Limb (tissue), 2 donors: ENCODE data around the gene MRPS18B.
"Not testable (repeated sequence)": the region's sequence is repeated elsewhere in the genome, so short reads cannot be mapped to it uniquely, and the experiment has no call there.

Experiments
- DNase-seq, 2 donors: peaks; one replicate each; pipeline ENCODE4 v3.0.0-alpha.2; 2016; ENCODE audit errors: extremely low spot score in 2 of 2

The MRPS18B gene

DNA sequence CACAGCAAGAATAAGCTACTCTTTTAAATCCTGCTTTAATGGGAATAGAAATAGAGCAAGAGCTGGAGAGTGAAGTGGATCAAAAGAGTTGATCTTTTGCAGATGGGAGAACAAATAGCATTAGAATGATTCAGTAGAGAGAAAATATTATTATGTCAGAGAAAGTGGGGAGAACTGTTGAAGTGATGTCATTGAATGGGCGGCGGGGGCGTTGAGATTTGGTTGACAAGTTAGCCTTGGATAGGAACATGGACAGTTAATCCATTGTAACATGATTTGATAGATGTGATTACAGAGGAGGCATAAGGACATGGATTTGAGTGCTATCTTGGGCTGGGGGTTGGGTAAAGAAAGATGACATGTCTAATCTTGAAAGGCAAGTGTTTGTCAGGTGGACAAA lies 18.2 kb downstream of the MRPS18B start:
- DNase-seq: no peak

DNA sequence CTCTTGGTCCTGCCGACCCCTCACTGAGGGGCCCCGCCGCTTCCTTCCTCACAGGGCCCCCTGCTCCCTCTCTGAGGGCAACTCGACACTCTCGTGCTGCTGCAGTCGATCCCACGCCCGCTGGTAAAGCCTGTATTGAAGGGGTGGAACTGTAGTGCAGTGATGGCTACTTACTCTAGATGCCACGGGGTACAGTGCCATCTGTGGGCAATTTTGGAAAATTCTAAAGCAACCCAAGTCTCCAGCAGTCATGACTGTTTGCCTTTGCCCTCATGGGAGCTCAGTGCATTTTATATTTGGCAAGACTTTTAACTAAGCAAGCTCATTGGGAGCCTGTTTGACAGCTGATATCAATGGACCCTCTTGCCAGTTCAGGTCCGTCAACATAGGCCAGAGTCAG lies 22.8 kb downstream of the MRPS18B start:
- DNase-seq: no peak

DNA sequence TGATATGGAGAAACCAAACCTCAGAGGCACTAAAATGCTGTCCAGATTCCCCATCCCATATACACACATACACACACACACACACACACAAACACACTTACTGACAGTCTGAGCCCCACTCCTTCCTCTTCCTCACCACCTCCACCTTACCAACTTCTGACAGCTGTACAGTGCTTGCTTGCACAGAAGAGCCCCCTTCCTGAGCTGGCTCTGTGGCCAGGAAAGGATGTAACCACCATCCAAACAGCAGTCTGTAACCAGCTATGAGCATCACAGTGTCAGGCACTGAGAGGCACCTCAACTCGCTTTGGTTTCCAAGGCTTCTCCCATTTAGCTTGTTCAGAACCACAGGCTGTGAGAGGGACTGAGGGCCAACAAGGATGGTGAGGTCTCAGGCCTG lies 23.4 kb downstream of the MRPS18B start:
- DNase-seq: no peak

DNA sequence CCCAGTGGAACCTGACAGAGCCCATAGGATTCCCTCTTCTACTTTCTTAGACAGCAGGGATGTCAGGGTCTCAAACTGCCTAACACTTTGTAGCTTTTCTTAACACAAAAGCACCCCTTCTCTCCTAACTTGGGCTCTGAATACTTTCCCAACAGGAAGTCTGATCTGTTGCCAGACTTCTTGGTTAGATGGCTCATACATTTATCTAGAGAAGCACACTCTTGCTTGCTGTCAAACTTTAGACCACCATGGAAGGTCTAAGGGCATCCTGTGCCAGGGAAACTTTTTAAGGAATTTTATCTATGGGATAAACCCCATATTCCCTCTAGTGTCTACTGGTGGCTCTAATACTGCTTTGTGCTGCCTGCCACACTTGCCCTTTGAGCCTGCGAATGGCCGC lies 26.0 kb downstream of the MRPS18B start:
- no peak for DNase-seq

DNA sequence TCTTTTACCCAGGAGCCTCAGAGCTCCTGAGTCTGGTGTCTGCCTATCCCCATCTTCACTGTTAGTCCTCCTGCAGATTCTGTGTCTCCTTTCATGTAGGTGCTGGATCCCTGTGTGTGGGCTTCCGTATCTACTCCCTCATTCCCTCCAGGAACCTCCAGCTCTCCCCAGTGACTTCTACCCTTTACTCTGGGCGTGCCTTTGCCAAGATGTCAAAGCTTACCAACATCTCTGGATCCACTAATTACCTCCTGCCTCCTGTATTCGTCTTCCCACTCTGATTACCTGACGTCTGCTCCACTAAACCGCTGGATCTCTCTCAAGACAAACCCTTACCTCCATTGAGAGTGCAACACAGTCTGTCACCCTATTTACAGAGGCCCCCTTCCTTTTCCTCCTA lies 27.1 kb downstream of the MRPS18B start:
- DNase-seq: no peak

DNA sequence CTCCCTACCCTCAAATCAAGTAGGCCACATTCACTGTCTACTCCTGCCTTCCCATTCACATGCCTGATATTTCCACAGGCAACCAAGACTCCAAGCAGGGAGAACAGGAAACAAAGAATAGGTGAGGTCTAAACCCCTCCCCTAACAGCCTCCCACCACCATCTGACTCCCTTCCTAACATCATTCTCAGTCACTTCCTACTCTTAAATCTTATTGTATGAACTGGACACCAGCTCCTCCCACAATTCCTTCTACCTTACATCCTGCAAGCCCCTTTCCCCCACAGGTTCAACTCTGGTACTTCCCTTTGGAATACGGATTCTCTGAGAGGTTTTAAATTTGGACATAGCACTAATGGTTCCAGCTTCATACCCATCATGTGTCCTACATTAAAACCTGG lies 28.3 kb downstream of the MRPS18B start:
- no peak for DNase-seq

DNA sequence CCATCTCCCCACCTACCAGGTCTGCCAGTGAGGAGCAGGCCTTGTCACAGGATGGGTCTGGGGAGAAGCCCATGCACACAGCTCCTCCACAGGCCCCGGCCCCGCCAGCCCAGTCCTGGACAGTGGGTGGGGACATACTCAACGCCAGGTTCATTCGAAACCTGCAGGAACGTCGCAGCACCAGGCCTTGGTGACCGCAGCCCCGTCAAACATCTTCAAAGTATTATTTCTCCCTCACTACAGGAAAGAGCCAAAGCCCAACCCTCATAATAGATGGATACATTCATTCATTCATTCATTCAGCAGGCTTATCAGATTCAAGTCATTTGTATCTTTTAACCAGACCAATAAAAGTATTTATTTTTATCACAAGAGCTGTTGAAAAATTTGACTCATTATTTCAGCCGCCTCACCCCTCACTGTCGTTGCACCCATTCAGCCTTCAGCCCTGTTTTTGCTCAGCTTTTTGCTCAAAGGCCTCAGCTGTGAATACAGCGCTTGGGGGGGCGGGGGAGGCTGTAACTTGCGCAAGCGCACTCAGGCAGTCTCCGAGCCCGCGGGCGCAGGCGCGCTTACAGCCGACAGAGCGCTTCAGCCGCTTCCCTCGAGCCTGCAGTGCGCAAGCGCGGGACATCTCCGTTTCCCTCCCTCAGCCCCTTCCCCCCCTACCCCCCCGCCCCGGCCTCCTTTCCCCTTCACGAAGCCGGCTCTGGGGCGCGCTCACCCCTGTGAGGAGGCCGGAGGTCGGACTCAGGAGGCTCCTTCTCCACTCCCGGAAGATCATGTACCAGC lies 29.0 kb downstream of the MRPS18B start, which contains the start of gene C6orf136:
Gene C6orf136 (plus strand): TSS at position 684 of the 792 bp plus-strand sequence. CDS start 99 bp downstream, at position 783.
- peak; percentile 95 for DNase-seq

DNA sequence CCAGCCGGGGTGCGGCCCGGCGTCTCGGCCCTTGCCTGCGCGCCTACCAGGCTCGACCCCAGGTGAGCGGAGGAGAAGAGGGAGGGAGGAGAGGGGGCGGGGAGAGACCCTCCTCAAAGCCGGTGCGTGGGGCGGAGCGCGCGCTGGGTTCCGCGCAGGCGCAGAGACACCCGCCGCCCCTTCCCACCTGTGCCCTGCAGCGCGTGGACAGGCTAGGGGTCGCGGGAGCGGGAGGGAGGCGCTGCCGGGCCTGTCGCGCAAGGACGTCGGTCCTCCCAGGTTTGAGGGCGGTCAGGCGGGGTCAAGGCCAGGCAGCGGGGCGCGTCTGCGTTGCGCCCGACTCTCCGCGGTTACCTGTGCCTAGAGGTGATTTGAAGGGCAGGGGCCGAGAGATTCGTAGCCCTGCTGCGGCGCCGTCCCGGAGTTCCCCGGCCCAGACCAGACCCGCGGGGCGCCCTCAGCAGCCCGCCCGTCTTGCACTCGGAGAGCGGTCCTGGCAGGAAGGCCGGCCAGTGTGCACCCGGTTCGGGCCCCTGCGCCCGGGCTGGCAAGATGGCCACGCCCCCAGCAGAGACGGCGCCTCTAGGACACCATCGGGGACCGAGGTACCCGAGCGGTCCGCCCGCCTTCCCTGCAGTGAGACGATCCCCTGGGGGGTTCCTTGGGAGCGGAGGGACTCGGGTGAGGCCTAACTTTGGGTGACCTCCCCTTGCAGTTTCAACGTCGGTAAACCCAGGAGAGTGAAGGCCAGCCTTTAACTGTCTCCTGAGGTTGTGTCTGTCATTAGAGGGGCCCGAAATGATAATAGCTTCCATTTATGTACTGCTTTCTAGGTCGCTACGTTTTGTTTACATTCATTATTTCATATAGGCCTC lies 29.8 kb downstream of the MRPS18B start:
- DNase-seq: peak; percentile 77 to 80

DNA sequence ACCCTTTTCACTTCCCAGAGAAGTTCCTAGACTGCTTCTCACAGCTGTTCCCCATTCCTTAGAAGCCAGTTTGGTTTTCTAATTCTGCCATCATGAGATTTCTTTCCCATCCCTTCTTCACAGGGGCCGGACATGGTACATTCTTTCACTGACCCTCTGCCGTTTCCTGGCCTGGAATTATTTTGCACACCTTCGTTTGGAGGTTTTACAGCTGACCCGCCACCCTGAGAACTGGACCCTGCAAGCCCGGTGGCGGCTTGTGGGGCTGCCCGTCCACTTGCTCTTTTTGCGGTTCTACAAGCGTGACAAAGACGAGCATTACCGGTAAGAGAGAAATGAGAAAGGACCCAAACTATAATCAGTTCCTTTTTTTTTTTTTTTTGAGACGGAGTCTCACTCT lies 33.5 kb downstream of the MRPS18B start:
- no peak for DNase-seq

DNA sequence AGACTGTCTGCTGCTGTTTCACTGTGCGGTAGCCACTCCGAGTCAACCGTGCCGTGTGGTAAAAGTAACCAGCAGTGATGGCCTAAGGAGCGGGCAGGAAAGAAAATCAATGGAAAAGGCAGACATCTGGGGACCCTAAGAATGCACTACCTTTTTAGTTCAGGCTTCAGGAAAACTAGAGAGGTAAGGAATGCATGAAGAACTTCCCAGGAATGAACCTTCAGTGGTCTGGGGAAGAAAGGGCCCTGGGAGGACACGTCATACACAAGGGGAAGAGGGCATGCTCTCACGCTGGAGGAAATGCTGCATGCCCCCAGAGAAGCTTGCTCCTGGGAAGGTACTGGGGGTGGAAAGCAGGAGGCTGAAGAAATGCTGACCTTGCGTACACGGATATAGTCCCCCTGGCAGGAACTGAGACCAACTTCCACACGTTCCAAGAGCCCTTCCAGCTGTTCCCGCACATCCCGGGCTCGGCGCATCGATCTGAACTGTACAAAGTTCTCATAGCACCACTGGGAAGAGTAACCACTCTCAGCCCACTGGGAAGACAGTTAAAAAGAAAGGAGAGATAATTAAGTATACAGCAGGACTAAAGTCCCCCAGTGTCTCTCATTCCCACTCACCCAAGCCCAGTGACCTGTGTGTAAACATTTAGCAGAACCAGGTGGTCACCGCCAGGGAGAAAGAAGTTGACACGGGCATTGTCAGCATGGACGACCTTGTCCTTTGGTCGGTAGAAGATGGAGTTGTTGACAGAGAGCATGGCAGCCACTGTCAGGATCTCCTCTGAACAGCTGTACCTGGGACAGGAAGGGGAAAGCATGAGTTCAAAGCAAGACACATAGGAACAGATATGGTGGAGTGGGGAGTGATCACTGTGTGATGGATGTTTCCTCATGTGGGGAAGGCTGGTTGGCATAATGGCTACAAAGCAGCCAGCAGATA lies 37.4 kb downstream of the MRPS18B start:
- no peak for DNase-seq

DNA sequence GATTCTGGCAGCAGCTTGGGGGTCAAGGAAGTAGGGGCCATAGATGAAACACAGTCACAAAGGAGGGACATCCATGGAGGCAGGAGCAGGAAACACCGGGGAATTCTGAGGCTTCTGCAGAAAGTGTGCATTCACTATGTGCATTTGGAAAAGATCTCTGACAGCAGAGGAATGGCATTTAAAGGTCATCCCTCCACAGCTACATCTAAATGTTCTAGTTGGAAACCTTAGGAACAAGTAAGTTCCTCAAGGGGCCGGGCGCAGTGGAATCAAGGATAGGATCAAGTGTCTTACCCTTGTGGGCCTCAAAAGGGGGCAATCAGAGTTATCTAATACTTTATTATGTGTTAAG lies 38.1 kb downstream of the MRPS18B start:
- no peak for DNase-seq

DNA sequence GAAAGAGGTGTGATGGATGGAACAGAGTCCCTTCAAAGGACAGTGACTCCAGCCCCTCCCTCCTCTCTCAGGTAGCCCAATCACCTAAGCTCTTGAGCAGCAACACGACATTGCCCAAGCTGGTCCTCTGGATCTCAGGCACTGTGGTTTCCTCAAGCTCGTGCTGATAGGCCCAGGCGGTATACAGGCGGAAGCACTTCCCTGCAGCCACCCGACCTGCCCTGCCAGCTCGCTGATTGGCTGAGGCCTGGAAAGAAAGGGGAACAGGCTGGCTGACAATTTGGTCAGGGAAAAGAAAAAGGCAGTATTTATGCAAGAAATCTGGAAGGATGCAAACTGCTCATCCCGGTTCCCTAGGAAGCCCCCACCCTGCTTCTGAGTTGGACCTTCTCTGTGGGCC lies 38.9 kb downstream of the MRPS18B start:
- DNase-seq: no peak

DNA sequence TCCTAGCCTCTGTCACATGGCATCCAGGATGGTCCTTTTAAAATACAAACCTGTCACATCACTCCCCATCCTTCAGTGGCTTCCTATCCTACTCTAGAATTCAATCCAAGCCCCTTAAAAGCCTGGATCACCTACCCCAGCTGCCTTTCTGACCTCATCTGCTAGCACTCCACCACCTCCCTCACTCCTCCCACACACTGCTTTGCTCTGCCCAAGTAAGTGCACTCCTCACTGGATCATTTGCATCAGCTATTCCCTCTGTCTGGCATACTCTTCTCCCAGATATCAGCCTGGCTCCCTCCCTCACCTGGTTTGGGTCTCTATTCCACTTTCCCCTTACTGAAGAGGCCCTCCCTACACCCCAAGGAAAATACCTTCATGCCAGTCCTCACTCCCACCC lies 39.8 kb downstream of the MRPS18B start:
- DNase-seq: no peak

DNA sequence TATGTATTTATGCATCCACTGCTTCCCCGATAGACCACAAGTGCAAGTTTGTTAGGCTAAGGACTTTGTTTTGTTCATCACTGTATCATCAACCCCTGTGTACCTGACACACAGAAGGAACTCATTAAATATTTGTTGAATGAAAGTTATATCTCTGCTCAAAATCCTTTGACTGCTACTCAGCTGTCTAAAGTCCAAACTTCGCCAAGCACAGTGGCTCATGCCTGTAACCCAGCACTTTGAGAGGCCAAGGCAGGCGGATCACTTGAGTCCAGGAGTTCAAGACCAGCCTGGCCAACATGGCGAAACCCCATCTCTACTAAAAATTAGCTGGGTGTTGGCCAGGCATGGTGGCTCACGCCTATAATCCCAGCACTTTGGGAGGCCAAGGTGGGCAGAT lies 40.3 kb downstream of the MRPS18B start:
- DNase-seq: not testable (repeated sequence)

DNA sequence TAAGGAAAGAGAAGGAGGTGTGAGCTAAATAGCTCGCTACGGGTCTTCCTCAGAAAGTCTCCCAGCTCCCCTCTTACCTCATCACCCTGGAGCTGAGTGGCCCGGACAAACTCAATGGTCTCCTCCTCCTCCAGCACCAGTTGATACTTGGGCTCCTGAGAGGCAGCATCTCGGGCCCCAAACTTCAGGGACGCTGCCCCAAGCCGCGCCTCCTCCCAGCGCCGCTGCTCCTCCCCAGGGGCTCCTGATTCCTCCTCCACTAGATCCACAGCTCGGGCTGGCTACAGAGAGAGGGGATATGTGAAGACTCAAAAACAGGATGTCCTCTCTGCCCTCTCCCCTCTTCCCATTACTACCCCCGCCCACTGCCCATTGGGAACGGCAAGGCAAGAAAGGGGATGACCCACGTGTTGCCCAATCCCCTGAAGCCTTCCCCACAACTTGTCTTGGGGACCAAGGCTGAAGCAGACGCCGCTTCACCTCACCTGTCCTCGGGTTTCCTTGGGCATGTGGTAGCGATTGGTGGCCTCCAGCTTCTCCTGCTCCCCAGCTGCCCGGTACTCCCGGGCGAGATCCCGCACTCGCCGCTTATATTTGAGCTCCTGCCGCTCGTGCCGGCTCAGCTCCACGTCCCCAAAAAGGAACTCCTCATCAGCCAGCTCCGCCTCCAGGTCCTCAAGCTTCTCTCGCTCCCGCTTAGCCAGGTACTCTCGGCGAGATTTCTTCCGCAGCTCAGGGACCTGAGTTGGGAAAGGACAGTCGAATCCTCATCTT lies 47.5 kb downstream of the MRPS18B start:
- DNase-seq: no peak

DNA sequence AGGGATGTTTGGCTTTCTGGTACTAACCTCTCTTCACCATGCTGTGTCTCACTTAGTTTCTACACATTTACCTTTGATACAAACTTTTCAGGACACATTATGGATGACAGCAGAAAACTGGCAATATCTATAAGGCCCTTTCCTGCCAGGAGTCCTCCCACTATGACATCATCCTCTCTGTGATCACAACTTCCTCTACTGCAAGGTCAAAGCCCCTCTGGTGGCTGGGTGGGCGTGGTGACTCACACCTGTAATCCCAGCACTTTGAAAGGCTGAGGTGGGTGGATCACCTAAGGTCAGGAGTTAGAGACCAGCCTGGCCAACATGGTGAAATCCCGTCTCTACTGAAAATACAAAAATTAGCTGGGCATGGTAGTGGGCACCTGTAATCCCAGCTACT lies 48.7 kb downstream of the MRPS18B start:
- DNase-seq: not testable (repeated sequence)

DNA sequence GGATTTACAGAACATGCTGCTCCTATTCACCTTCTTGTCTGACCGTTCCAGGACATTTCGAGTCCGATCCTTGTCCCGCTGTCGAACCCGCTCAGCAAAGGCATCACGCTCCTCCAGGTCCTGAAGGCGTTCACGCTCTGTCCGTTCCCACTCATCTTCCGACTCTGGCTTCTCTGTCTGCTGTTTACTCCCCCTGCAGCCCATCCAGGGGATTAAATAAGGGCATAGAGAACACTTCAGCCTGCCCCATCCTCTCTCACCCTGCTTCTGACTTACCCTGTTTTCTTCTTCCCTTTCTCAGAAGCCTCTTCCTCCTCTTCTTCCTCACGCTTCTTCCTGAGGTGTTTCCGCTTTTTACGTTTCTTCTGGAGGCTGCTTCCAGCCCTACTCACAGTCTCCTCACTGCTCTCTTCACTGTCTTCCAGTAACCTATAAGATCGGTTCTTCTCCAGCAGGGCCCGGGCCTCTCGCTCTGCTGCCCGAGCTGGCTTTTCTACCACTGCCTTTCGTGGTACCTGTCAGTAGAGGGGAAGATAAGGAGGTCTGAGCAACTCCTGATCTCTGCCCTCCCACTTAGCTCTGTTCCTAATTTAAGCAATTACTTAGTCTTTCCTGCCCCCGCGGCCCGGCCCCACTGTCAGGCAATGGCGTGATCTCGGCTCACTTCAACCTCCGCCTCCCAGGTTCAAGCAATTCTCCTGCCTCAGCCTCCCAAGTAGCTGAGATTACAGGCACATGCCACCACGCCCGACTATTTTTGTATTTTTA lies 53.3 kb downstream of the MRPS18B start:
- no peak for DNase-seq

DNA sequence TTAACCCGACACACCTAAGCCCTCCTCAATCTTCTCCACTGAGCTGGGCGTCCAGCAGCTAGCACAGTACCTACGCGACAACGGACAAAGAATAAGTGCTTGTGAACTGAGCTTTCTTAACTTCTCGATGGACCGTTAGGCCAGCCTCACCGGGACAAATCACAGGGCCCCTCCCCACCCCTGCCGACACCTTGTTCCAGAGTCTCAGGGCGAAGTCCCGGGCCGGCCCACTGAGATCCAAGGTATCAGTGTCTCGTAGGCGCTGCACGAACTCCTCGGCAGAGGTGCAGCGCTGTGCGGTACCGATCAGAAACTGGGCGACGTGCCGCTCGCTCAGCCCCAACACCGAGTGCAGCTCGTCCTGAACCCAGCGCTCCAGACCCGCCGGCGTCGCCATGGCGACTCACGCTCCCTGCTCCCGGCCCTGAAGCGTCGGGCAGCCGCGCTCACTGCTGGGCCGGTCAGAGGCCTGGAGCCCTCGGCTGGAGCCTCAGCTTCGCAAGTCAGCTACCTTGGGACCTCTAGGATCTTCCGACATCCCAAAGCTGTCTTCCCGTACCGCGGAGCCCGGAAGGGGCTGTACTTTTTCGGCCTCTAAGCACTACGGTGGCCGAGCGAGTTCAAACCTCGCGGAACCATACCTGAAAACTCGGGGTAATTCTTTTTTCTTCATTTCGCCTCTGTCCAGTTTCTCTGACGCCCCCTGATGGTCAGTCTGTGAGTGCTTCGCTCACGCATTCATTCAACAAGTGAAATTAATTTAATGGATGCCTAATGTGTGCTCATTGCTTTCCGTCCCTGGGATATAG lies 55.0 kb downstream of the MRPS18B start, which contains the start of gene DHX16:
Gene DHX16 (minus strand): TSS at position 562 of the 809 bp plus-strand sequence. CDS start 165 bp downstream, at position 397.
- peak; percentile 94 to 97 for DNase-seq
